DMS114 treated with DMSO at 0.1 percent for 48 hours (cell line): ENCODE measurements around the gene UFSP1.
"Not testable (repeated sequence)": the region's sequence is repeated elsewhere in the genome, so short reads cannot be mapped to it uniquely, and the experiment has no call there.

Experiments used
- DNase-seq: peaks from one replicate; lab custom pipeline; 2025; ENCODE audit not compliant: unreplicated experiment; lab: John Stamatoyannopoulos, UW

UFSP1 gene

DNA sequence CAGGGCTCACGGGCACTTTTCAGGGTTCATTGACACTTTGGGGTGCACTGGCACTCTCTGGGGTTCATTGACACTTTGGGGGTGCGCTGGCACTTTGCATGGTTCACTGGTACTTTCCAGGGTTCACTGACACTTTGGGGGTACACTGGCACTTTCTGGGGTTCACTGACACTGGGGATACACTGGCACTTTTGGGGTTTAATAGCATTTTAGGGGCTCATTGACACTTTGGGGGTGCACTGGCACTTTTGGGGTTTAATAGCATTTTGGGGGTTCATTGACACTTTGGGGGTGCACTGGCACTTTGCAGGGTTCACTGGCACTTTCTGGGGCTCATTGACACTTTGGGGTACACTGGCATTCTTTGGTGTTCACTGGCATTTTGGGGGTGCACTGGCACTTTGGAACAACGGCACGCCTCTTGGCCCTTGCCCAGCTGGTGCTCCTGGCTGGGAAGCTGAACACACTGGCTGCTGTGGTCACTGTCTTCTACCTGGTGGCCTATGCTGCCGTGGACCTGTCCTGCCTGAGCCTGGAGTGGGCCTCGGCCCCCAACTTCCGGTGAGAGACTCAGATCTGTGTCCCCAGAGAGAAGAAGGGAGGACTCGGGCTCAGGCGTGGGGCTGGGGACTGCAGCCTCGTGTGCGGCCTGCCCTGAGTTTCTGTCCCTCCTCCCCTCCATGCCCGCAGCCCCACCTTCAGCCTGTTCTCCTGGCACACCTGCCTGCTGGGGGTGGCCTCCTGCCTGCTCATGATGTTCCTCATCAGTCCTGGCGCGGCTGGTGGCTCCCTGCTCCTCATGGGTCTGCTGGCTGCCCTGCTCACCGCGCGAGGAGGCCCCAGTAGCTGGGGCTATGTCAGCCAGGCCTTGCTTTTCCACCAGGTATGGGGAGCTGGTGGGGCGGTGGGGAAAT lies 28.6 kb downstream of the UFSP1 start:
- no peak for DNase-seq

DNA sequence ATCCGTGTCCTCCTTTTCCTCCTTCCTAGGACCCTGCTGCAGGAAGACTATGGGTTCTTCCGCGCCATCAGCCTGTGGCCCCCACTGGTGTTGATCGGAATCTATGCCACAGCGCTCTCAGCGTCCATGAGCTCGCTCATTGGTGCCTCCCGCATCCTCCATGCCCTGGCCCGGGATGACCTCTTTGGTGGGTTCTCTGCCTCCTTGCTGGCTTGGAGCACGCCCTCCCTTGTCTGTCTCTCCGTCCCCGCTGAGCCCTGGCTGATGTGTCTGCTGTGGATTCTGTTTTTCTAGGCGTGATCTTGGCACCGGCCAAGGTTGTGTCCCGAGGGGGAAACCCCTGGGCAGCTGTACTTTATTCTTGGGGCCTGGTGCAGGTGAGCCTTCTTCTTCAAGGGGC lies 29.7 kb downstream of the UFSP1 start:
- DNase-seq = no peak

DNA sequence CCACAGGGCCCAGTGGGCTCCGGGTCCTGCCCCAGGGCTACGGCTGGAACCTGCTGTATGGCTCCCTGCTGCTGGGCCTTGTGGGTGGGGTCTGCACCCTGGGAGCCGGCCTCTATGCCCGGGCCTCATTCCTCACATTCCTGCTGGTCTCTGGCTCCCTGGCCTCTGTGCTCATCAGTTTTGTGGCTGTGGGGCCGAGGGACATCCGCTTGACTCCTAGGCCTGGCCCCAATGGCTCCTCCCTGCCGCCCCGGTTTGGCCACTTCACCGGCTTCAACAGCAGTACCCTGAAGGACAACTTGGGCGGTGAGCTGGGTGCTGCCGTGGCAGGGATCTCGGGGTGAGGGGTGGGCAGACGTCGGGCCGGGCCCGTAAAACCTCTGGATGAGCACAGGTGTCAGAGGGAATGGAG lies 32.6 kb downstream of the UFSP1 start:
- DNase-seq = no peak

DNA sequence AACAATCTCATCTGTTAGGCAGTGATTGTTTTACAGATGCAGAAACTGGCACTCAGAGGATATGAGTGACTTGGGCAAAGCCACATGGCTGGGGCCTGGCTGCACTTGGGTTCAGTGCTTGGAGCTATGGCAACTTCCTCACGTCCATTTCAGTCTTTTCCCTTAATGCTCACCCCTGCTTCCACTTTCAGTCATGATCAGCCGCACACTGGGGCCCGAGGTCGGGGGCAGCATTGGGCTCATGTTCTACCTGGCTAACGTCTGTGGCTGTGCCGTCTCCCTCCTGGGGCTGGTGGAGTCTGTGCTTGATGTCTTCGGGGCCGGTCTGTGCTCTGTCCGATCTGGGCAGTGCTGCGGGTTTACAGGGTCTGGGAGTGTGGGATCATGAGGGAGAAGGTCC lies 34.0 kb downstream of the UFSP1 start:
- DNase-seq = no peak

- not testable (repeated sequence) for DNase-seq
Measured at GRCh38 chr7:100854899-100855298, 34.6 kb downstream of the UFSP1 start.

DNA sequence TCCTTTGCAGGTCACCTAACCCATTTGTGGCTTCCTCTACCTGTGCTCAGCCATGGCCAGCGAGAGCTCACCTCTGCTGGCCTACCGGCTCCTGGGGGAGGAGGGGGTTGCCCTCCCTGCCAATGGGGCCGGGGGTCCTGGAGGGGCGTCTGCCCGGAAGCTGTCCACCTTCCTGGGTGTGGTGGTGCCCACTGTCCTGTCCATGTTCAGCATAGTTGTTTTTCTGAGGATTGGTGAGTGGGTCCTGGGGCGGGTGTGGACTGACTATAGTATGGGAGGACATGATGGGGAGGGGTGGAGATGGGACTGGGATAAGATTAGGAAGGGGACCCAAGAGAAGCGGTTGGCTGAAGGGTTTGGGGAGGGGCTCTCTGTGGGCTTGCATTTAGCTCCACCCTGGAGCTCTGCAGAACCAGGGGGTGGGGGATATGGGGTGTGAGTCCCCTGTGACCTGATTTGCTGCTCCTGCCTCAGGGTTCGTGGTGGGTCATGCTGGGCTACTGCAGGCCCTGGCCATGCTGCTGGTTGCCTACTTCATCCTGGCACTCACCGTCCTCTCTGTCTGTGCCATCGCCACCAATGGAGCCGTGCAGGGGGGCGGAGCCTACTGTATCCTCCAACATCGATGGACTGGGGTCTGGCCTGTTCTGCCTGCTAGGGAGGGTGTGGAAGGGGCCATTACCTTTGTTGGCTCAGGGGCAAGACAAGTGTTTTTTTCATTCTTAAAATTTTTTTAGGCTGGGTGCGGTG lies 35.2 kb downstream of the UFSP1 start:
- DNase-seq = no peak

- DNase-seq = peak; percentile 75
Measured at GRCh38 chr7:100852048-100852872, 37.3 kb downstream of the UFSP1 start, which contains the start of gene SLC12A9. SLC12A9 (plus strand) TSS chr7:100852713; CDS start chr7:100854198, 1,485 bp downstream.

DNA sequence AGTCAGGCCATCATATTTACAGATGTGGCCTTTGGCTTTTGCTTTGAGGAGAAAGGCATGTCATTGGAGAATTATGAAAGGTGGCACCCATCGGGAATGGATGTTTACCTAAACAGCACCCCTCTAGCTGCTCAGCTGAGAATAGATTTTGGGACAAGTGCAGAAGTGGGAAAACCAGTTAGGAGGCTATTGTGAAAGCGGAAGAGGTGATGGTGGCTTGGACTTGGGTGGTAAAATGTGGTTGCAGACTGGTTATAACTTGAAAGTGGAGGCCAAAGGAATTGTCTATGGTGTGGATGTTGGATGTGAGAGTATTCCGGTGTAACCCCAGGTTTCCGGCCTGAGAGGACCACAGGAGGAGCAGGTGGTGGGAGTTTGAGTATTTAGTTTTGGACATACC lies 42.2 kb downstream of the UFSP1 start:
- no peak for DNase-seq

DNA sequence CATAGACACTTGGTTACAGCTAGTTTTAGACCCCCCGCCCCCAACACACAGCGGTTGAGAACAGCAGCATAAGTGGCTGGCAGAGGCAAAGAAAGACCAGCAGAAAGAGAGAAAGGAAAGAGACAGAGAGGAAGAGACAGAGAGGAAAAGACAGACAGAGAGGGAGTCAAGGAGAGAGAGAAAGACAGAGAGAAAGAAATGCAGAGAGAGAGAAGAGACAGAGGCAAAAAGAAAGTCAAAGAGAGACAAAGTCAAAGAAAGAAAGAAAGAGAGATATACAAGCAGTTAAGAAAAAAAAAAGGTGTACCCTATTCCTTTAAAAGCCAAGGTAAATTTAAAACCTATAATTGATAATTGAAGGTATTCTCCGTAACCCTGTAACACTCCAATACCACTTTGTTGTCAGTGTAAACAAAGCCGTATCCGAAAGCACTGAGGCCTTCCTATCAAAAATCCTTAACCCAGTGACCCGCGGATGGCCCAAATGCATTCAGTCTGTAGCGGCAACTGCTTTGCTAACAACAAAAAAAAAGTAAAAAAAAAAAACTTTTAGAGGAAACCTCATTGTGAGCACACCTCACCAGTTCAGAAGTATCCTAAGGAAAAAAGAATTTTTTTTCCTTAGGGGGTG lies 48.9 kb downstream of the UFSP1 start:
- no peak for DNase-seq

DNA sequence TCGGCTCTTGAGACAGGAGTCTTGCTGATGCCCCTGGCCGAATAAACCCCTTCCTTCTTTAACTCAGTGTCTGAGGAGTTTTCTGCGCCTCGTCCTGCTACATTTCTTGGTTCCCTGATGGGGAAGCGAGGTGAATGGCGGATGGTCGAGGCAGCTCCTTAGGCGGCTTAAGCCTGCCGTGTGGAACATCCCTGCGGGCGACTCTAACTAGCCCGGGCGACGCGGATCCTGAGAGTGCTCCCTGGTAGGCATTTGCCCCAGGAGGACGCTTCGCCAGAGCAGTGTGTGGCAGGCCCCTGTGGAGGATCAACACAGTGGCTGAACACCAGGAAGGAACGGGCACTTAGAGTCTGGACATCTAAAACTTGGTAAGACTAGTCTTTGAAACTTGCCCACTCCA lies 50.2 kb downstream of the UFSP1 start:
- no peak for DNase-seq
